HG02938 (cell line): ENCODE data around the gene GNA15.

Experiments
- ATAC-seq: cut with Tn5 transposase; IDR thresholded peaks from one replicate; pipeline ENCODE4 v1.9.1; 2021; ENCODE audit warnings: mild to moderate bottlenecking, moderate library complexity; ENCODE audit not compliant: unreplicated experiment

GNA15 gene

GRCh38 chr19:3206216-3206953 is 70.6 kb downstream of the GNA15 start:
- no peak for ATAC-seq

GRCh38 chr19:3207461-3208242 is 71.8 kb downstream of the GNA15 start:
- ATAC-seq = no peak

- no peak for ATAC-seq
Measured at GRCh38 chr19:3208317-3209207, 72.7 kb downstream of the GNA15 start.

GRCh38 chr19:3210347-3211017 is 74.6 kb downstream of the GNA15 start:
- no peak for ATAC-seq

- no peak for ATAC-seq
Measured at GRCh38 chr19:3211191-3211590, 75.4 kb downstream of the GNA15 start.

GRCh38 chr19:3213159-3213558 is 77.3 kb downstream of the GNA15 start:
- no peak for ATAC-seq
